GM20000 (cell line): Measurements from ENCODE around the gene CSRP3.

ENCODE experiments used
- DNase-seq: peaks from one replicate; pipeline ENCODE4 v3.0.0; 2012; ENCODE audit warnings: low spot score
- TF ChIP-seq, protein P1 (sequence below): IDR thresholded peaks from 2 replicates; pipeline ENCODE4 v1.5.1; 2012; ENCODE audit warnings: mild to moderate bottlenecking, control low read depth; ENCODE audit errors: extremely low read depth, missing control alignments

The CSRP3 gene

DNA sequence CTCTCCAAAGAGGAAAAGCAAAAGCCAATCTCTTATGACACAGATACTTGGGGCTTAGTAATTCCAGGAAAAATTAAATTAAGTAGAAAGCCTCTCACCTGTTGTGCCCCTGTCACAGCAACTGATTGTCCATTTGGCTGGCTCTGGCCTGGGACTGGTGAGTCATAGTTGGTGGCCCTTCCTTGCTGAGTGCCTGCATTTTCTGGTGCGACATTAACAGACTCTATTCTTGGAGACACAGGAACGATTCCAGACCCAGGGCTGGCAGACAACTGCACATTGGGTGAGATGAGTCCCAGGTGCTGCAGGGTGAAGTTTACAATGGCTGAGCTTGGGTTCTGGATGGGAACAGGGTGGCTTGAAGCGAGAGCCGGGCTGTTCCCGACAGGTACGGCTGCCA is 23.3 kb upstream of the CSRP3 start:
- TF ChIP-seq, protein P1, sequence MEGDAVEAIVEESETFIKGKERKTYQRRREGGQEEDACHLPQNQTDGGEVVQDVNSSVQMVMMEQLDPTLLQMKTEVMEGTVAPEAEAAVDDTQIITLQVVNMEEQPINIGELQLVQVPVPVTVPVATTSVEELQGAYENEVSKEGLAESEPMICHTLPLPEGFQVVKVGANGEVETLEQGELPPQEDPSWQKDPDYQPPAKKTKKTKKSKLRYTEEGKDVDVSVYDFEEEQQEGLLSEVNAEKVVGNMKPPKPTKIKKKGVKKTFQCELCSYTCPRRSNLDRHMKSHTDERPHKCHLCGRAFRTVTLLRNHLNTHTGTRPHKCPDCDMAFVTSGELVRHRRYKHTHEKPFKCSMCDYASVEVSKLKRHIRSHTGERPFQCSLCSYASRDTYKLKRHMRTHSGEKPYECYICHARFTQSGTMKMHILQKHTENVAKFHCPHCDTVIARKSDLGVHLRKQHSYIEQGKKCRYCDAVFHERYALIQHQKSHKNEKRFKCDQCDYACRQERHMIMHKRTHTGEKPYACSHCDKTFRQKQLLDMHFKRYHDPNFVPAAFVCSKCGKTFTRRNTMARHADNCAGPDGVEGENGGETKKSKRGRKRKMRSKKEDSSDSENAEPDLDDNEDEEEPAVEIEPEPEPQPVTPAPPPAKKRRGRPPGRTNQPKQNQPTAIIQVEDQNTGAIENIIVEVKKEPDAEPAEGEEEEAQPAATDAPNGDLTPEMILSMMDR, result no peak
- no peak for DNase-seq

DNA sequence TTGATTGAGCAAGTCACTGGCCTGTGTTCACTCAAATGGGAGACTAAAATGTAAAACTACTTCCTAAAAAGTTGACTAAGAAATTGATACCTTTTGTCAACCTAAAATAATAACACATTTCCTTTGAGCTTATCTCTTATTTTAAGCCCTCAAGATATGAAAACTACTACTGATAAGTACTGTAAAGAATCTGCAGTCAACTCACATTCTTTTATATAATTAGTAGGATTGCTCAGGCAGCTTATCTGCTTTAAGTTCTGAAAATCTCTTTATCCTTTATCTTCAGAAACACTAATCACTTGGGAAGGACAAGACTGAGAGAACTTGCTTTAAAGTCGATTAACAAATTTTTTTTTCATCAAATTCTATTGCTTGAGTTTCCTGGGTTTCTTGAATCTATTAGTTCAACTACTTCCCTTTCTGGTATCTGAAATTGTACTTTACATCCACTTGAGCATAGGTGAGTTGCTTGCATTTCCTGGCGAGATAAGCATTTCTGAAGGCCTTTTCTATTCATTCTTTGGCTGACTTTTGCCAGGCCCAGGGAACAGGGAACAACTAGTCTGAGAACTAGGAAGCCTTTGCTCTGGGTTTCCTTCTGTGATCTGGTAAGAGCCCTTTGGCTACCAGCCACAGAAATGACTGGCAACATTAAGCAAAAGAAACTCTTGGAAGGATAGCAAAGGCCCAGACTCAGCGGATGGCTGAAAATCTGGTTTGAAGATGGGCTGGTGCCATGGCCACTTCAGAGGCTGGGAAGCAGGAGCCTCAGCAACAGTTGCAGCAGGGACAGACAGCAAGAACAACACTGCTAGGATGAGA is 19.3 kb upstream of the CSRP3 start:
- TF ChIP-seq, protein P1, result no peak
- DNase-seq, result no peak

DNA sequence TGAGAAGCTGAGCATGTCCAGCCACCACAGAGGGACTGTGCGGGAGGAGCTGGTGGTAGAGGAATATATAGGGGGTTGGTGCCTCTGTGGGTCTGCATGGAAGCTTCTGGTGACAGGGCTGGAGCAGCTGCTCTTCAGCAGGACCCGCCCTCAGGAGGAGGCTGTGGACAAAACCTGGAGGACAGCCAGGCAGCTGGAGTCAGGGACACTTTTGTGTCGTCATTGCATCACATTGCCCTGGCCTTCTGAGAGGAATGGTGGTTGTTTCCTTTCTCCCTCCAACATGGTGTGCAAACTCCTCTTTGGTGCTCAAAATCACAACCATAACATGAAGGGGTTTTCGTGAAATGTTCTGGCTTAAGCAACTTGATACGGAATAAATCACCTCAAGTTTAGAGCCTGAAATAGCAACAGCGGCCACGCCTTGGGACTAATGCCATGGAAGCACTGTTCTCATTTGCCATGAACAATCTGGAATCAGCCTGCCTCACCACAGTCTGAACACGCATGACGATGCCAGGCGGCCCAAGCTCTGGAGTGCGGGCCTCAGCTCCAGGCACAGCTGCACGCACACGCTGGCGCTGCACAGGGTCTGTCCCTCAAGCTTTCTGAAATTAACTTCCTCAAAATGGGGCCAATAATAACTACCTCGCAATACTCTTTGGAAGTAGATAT is 17.1 kb upstream of the CSRP3 start:
- TF ChIP-seq, protein P1, result no peak
- no peak for DNase-seq

DNA sequence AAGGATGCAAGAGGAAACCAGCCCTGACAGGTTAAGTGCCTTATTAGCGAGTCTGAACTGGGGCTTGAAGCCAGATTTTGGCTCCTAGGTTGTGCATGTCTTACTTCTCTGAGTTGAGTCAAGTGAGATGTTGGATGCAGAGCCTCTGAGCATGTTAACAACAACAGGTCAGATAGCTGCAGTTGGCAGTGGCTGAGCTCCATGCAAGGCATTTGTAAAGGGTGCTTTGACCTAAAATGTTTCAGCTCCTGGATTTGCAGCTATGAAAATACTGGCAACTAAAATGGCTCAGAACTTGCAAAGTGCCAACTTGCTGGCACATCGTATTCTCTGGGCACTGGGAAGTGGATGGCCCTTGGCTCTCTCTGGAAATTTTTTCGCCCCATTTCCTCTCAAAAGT is 16.4 kb upstream of the CSRP3 start:
- TF ChIP-seq, protein P1, result no peak
- no peak for DNase-seq

DNA sequence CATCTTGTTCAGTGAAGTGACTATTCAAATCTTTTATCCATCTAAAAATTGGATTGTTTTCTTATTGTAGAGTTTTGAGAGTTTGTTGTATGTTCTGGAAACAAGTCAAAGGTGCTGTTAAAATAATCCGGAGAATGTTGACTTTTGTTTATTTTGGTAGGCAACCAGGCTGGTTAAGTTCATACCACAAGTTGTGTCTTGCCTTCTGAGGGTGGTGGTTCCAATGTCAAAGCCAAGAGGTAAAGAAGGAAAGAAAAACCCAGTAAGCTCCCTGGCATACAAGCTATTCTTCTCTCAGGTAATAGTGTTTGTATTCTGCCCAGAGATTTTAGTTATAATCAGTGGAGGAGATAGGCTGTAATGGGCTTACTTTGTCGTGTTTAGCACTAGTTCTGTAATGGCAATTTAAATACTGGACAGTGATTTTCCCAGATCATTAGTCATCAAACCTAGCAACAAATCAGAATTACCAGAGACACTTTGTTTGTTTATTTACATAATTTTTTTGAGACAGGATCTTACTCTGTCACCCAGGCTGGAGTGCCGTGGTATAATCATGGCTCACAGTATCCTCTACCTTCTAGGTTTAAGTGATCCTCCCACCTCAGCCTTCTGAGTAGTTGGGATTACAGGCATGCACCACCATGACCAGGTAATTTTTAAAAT is 15.1 kb upstream of the CSRP3 start:
- TF ChIP-seq, protein P1, result no peak
- no peak for DNase-seq

DNA sequence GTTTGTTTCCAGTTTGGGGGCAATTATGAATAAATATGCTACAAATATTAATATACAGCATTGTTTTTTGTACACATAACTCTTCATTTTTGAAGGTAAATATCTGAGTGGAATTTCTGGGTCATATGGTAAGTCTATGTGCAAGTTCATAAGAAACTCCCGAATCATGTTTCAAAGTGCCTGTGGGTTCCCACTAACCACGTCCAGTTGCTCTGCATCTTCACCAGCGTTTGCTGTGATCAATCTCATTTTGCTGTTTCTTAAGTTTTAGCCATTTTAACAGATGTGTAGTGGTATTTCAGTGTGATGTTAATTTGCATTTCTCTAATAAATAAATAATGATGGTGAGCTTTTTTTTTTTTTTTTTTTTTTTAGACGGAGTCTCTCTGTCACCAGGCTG is 14.2 kb upstream of the CSRP3 start:
- TF ChIP-seq, protein P1, result no peak
- DNase-seq, result no peak

DNA sequence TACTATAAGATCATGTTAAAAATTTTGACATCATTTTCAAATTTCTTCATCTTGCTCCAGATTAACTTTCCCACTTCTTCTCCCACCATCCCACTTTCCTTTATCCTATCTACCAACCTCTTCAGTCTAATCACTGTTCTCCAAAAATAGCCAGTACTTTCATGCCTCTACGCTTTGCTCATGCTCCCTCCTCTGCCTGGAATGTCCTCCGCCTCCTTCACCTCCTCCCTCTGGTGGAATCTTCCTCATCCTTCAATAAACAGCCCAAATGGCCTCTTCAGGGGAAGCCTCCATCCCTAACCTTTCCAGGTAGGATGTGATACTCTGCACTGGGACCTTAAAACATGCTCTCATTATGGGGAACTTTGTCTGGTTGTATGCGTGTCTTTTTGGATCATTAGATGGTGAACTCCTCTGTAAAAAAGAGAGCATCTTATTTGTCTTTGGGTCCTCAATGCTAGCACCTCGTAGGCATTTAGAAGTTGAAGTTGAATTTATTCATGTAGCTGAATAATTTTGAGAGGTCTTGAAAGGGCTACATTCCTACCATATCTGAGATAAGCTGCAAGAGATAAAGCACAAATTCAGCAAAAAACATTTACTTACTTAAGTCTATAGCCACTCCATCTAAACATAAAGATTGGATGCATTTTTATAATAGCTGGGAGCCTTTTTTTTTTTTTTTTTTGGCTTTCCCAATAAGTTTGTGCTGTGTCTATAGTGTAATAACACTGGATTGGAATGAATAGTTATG is 8.0 kb upstream of the CSRP3 start:
- TF ChIP-seq, protein P1, result no peak
- DNase-seq, result no peak
